Smooth muscle cell (in vitro differentiated cells): Measurements from ENCODE around the gene MBD1. TPM values are rescaled to one million over a fixed set of nuclear protein-coding genes. Genes with fewer than 3 reads are reported as not detected.

Experiments used
- DNase-seq: peaks from one replicate; lab custom pipeline; 2025; ENCODE audit not compliant: unreplicated experiment; lab: John Stamatoyannopoulos, UW
- H2AFZ ChIP-seq: fragments of 200-600 bp; sonication (generic); 2 replicates; pipeline ENCODE4 v1.6.0; 2016; ENCODE audit warnings: antibody characterized with exemption, low read depth, mild to moderate bottlenecking
- H3F3A ChIP-seq: fragments of 200-600 bp; sonication (generic); 2 replicates; pipeline ENCODE4 v1.6.0; 2017; ENCODE audit warnings: antibody characterized with exemption, low read depth
- H3K27ac ChIP-seq: fragments of 200-600 bp; sonication (generic); 2 replicates; pipeline ENCODE4 v1.5.1; 2016; ENCODE audit warnings: low read depth, mild to moderate bottlenecking
- H3K27me3 ChIP-seq: fragments of 200-600 bp; sonication (generic); 2 replicates; pipeline ENCODE4 v1.6.1; 2016; ENCODE audit warnings: low read depth, mild to moderate bottlenecking
- H3K36me3 ChIP-seq: fragments of 200-600 bp; sonication (generic); 2 replicates; pipeline ENCODE4 v1.5.1; 2016; ENCODE audit warnings: low read depth
- H3K4me1 ChIP-seq: fragments of 200-600 bp; sonication (generic); 2 replicates; pipeline ENCODE4 v1.5.1; 2016; ENCODE audit warnings: low read depth
- H3K4me2 ChIP-seq: fragments of 200-600 bp; sonication (generic); 2 replicates; pipeline ENCODE4 v1.6.0; 2016; ENCODE audit warnings: mild to moderate bottlenecking
- H3K4me3 ChIP-seq: fragments of 200-600 bp; sonication (generic); 2 replicates; pipeline ENCODE4 v1.5.1; 2016; ENCODE audit warnings: mild to moderate bottlenecking
- H3K79me2 ChIP-seq: fragments of 200-600 bp; sonication (generic); 2 replicates; pipeline ENCODE4 v1.6.0; 2016; ENCODE audit warnings: low read depth, mild to moderate bottlenecking
- H3K9ac ChIP-seq: fragments of 200-600 bp; sonication (generic); 2 replicates; pipeline ENCODE4 v1.6.0; 2016; ENCODE audit warnings: low read depth
- H3K9me3 ChIP-seq: fragments of 200-600 bp; sonication (generic); replicated peaks from 2 replicates; pipeline ENCODE4 v1.5.1; 2016; ENCODE audit warnings: low read depth
- H4K20me1 ChIP-seq: fragments of 200-600 bp; sonication (generic); 2 replicates; pipeline ENCODE4 v1.6.0; 2016; ENCODE audit warnings: low read depth
- CTCF ChIP-seq: fragments of 200-600 bp; sonication (generic); IDR thresholded peaks from 2 replicates; pipeline ENCODE4 v1.5.1; 2017; ENCODE audit warnings: borderline replicate concordance, mild to moderate bottlenecking, antibody characterized with exemption; ENCODE audit not compliant: insufficient read depth, poor library complexity, severe bottlenecking
- WGBS: methylation state at CpG from one replicate; pipeline ENCODE4 v1.1.7; 2016; ENCODE audit warnings: low lambda C conversion rate; 5-methylcytosine and 5-hydroxymethylcytosine counted together
- polyA plus RNA-seq: library from polyadenylated mRNA; unstranded; fragments of >200 nt; fragmentation: Nextera tagmentation; extraction: Ambion mirVana; gene quantifications from 2 replicates; pipeline ENCODE4 v1.2.1, GENCODE V29; 2016
- total RNA-seq: library from RNA; depleted of rRNA; stranded (reverse); fragments of >200 nt; gene quantifications from 2 replicates; pipeline ENCODE4 v1.2.3, GENCODE V29; 2014

MBD1 gene
- total and polyA plus RNA-seq, 2 experiments from 2014 or later = 40.3 to 49.8 TPM

GRCh38 chr18:50320719-50321118 is 39.4 kb upstream of the MBD1 start:
- peaks cover 6% of the 10 kb centered on the region for H3K4me1 ChIP-seq
- no peaks in the 10 kb centered on the region for H3K79me2 ChIP-seq
- no peak overlapping the region for H3K27ac ChIP-seq
- peaks cover 9% of the 10 kb centered on the region for H3K27me3 ChIP-seq
- DNase-seq = no peak
- no peaks in the 10 kb centered on the region for H3K36me3 ChIP-seq
- no peaks in the 10 kb centered on the region for H3K9me3 ChIP-seq
- no peaks in the 10 kb centered on the region for H4K20me1 ChIP-seq
- no peaks in the 10 kb centered on the region for H3F3A ChIP-seq
- TF ChIP-seq CTCF = no peak
- H3K4me2 ChIP-seq = no peak overlapping the region
- WGBS = 72% methylated on average over 5 of the region's 5 CpGs
- H3K4me3 ChIP-seq = no peak overlapping the region
- no peak overlapping the region for H3K9ac ChIP-seq
- no peak overlapping the region for H2AFZ ChIP-seq

- Histone ChIP-seq H3K4me2 (no peak overlapping the region), H2AFZ (no peak overlapping the region), H3K4me3 (no peak overlapping the region), H3K27ac (no peak overlapping the region), H3K79me2 (no peaks in the 10 kb centered on the region), H3K27me3 (peaks cover 16% of the 10 kb centered on the region), H3K9me3 (no peaks in the 10 kb centered on the region), H3F3A (no peaks in the 10 kb centered on the region), H3K4me1 (no peaks in the 10 kb centered on the region), H3K9ac (no peak overlapping the region), H3K36me3 (no peaks in the 10 kb centered on the region), H4K20me1 (no peaks in the 10 kb centered on the region)
- WGBS = 70% methylated on average over 5 of the region's 5 CpGs
- TF ChIP-seq CTCF = no peak
- DNase-seq = no peak
Observed at GRCh38 chr18:50315100-50315871, 34.0 kb upstream of the MBD1 start.

GRCh38 chr18:50313873-50314460 is 32.6 kb upstream of the MBD1 start:
- Histone ChIP-seq H3K79me2 (no peaks in the 10 kb centered on the region), H3K9ac (no peak overlapping the region), H3K4me1 (no peaks in the 10 kb centered on the region), H3K4me2 (no peak overlapping the region), H3K27ac (no peak overlapping the region), H3K4me3 (no peak overlapping the region), H3K9me3 (no peaks in the 10 kb centered on the region), H3F3A (no peaks in the 10 kb centered on the region), H2AFZ (no peak overlapping the region), H4K20me1 (no peaks in the 10 kb centered on the region), H3K36me3 (no peaks in the 10 kb centered on the region), H3K27me3 (peaks cover 16% of the 10 kb centered on the region)
- TF ChIP-seq CTCF = no peak
- DNase-seq = no peak
- 64% methylated on average over 2 of the region's 2 CpGs for WGBS
